Mucosa of rectum (tissue), 2 donors: ENCODE data around the gene BATF3.
"Not testable (repeated sequence)": the region's sequence is repeated elsewhere in the genome, so short reads cannot be mapped to it uniquely, and the experiment has no call there.

ENCODE experiments used
- H3K27ac ChIP-seq, 2 donors: one replicate each; pipeline ENCODE4 v1.7.0; 2013; ENCODE audit warnings: inconsistent platforms in 2 of 2, low read depth in 2 of 2, low read length in 2 of 2
- H3K27me3 ChIP-seq, 2 donors: one replicate each; pipeline ENCODE4 v1.7.0; 2013; ENCODE audit warnings: low read length in 2 of 2; ENCODE audit not compliant: control insufficient read depth in 2 of 2, insufficient read depth in 2 of 2
- H3K36me3 ChIP-seq, 2 donors: one replicate each; pipeline ENCODE4 v1.7.0; 2013; ENCODE audit warnings: low read length in 2 of 2; ENCODE audit not compliant: control insufficient read depth in 2 of 2, insufficient read depth in 2 of 2
- H3K4me1 ChIP-seq, 2 donors: one replicate each; pipeline ENCODE4 v1.7.0; 2013; ENCODE audit warnings: low read length in 2 of 2, mild to moderate bottlenecking in 1 of 2; ENCODE audit not compliant: control insufficient read depth in 2 of 2, insufficient read depth in 2 of 2
- H3K4me3 ChIP-seq, 2 donors: one replicate each; pipeline ENCODE4 v1.7.0; 2013; ENCODE audit warnings: low read length in 2 of 2
- H3K9ac ChIP-seq, 2 donors: one replicate each; pipeline ENCODE4 v1.7.0; 2013; ENCODE audit warnings: low read length in 2 of 2, low read depth in 1 of 2, mild to moderate bottlenecking in 1 of 2
- H3K9me3 ChIP-seq, 2 donors: one replicate each; pipeline ENCODE4 v1.7.0; 2013; ENCODE audit warnings: low read length in 2 of 2; ENCODE audit not compliant: control insufficient read depth in 2 of 2
- donor health status: healthy.
- donor health status: Normal muscosa, but diverticular disease.

The BATF3 gene

GRCh38 chr1:212647004-212647403 is 52.6 kb downstream of the BATF3 start:
- peaks cover 0 to 3% of the 10 kb centered on the region in 2 donors for H3K4me1 ChIP-seq
- no peaks in the 10 kb centered on the region for H3K9me3 ChIP-seq
- no peaks in the 10 kb centered on the region for H3K27me3 ChIP-seq
- no peak overlapping the region for H3K9ac ChIP-seq
- no peaks in the 10 kb centered on the region for H3K36me3 ChIP-seq
- no peak overlapping the region for H3K27ac ChIP-seq
- H3K4me3 ChIP-seq = no peak overlapping the region

- no peak overlapping the region for H3K4me3 ChIP-seq
- H3K36me3 ChIP-seq = no peaks in the 10 kb centered on the region
- H3K27ac ChIP-seq = no peak overlapping the region
These were observed 53.1 kb downstream of the BATF3 start for GRCh38 chr1:212646588-212646987.

GRCh38 chr1:212645546-212646543 is 53.8 kb downstream of the BATF3 start:
- H3K4me3 ChIP-seq = no peak overlapping the region
- no peaks in the 10 kb centered on the region for H3K36me3 ChIP-seq
- no peaks in the 10 kb centered on the region for H3K27me3 ChIP-seq
- H3K9ac ChIP-seq = no peak overlapping the region
- H3K9me3 ChIP-seq = no peaks in the 10 kb centered on the region
- no peak overlapping the region for H3K27ac ChIP-seq
- H3K4me1 ChIP-seq = peaks cover 0 to 3% of the 10 kb centered on the region in 2 donors

More at GRCh38 chr1:212646588-212646987, 53.1 kb downstream of the BATF3 start:
- peaks cover 0 to 3% of the 10 kb centered on the region in 2 donors for H3K4me1 ChIP-seq
- no peak overlapping the region for H3K9ac ChIP-seq
- H3K9me3 ChIP-seq = no peaks in the 10 kb centered on the region
- no peaks in the 10 kb centered on the region for H3K27me3 ChIP-seq

DNA sequence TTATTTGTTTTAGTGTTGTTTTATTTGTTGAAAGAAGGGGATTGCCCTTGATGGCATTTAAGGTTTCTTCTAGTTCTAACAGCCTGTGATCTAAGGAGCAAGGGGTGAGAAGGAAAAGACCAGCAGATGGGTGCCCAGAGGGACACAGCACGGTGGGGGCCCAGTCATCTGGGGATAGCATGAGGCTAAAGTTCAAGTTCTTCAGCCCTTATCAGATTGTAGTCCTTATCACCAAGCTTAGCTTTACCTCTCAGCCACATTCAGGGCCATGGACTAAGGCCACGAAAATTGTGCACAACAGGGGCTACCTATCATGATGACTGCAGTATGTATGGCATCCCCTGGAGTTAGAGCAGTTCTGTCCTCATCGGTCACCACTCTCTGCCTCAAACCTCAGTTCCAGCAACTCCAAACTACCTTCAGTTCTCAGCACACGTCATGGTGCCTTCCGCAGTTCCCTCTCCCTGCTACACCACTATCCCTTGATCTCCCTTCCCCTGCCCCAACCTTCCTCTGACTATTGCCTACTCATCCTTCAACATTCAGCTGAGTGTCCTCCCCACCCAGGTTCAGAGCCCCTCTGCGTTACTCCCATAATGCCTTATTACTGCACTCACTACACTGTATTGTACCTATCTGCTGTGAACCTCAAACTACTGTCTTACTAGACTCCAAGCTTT is 54.6 kb downstream of the BATF3 start:
- Histone ChIP-seq H3K9me3 (peaks cover 0 to 3% of the 10 kb centered on the region in 2 donors), H3K4me1 (peaks cover 0 to 3% of the 10 kb centered on the region in 2 donors), H3K27ac (no peak overlapping the region), H3K4me3 (no peak overlapping the region), H3K36me3 (no peaks in the 10 kb centered on the region), H3K27me3 (no peaks in the 10 kb centered on the region), H3K9ac (no peak overlapping the region)

DNA sequence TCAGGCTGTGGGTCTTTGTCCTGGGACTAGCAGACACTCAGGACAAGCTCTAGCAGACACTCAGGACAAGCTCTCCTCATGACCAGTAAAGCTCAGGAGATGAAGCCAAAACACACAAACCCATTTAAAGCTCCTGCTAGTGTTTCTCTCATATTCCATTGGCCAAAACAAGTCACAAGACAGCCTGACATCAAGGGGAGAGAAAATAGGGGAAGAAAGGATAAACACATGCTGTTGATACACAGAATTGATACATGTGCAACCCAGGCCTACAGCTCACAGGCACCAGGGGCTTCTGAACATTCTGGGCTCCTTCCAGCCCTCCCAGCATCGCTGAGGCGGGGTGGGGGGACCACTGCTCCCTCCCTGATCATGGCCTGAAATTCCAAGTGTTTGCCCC is 55.8 kb downstream of the BATF3 start:
- H3K4me3 ChIP-seq = no peak overlapping the region

GRCh38 chr1:212641956-212642355 is 57.7 kb downstream of the BATF3 start:
- H3K27ac ChIP-seq = no peak overlapping the region
- H3K9me3 ChIP-seq = peaks cover 0 to 3% of the 10 kb centered on the region in 2 donors
- no peak overlapping the region for H3K9ac ChIP-seq
- no peaks in the 10 kb centered on the region for H3K36me3 ChIP-seq
- H3K4me3 ChIP-seq = no peak overlapping the region
- no peaks in the 10 kb centered on the region for H3K27me3 ChIP-seq
- peaks cover 3 to 5% of the 10 kb centered on the region in 2 donors for H3K4me1 ChIP-seq

More for the DNA sequence above, 55.8 kb downstream of the BATF3 start:
- Histone ChIP-seq H3K27me3 (no peaks in the 10 kb centered on the region), H3K9ac (no peak overlapping the region), H3K9me3 (peaks cover 0 to 3% of the 10 kb centered on the region in 2 donors), H3K27ac (no peak overlapping the region), H3K36me3 (no peaks in the 10 kb centered on the region), H3K4me1 (peaks cover 0 to 3% of the 10 kb centered on the region in 2 donors)

DNA sequence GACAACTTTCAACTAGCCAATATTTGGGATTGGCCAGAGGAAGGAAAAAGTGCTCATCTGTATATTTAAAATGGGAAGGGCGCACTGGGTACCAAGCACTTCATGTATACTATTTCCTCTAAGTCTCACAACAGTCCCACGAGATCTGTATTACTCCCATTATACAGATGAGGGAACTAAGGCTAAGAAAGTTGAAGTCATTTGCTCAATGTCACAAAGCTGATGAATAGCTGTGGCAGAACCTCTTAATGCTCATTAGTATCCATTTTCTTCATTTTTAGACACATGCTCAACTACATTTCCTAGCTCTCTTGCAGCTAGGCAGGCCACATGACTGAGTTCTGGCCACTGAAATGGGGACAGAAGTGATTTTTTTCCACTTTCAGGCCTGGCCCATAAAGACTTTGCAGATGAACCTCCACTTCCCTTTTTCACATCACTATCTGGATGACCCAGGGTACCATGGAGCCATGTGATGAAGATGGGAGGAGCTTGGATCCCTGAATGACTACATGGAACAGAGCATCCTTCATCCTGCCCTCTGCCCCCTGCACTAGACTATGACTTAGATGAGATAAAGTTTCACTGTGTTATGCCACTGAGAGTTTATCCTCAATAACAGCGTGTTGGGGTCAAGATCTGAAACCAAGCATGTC is 59.3 kb downstream of the BATF3 start:
- no peak overlapping the region for H3K27ac ChIP-seq
- no peak overlapping the region for H3K9ac ChIP-seq
- no peak overlapping the region for H3K4me3 ChIP-seq
- peaks cover 5% of the 10 kb centered on the region in 2 donors for H3K4me1 ChIP-seq
- H3K9me3 ChIP-seq = peaks cover 0 to 3% of the 10 kb centered on the region in 2 donors
- H3K27me3 ChIP-seq = no peaks in the 10 kb centered on the region
- no peaks in the 10 kb centered on the region for H3K36me3 ChIP-seq

GRCh38 chr1:212639524-212639923 is 60.1 kb downstream of the BATF3 start:
- H3K4me1 ChIP-seq, H3K36me3 ChIP-seq, H3K4me3 ChIP-seq, H3K9me3 ChIP-seq, H3K27ac ChIP-seq, H3K9ac ChIP-seq, H3K27me3 ChIP-seq: not testable (repeated sequence)

DNA sequence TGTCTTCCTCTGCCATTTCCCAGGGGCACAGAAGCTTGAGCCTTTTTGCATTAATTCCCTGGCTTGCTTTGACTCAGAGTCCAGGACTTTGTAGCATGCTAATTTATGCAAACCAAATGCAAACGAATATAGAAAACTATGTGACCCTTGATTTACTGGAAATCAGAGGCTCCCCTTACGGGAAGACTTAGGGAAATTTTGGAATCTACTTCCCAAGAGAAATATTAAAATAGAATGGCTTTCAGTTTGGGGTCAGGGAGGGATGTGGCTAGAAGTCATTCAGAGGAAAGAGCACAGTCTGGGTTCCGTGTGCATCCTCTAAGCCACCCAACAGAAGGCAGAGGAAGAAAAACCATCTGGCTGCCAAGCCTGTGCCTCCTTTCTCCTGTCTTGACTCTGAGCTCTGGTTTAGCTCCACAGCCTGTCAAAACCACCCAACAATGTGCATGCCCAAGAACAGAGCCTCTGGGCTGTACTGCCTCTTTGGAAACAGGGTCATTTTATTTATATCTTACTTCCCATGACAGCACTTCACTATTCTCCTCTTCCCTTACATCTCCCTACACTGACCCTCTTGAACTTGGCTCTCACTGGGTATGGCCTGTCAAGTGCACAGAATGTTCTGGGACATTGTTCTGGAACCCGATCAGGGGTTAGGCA is 61.0 kb downstream of the BATF3 start:
- Histone ChIP-seq H3K4me3 (no peak overlapping the region), H3K4me1 (peaks cover 5% of the 10 kb centered on the region in 2 donors), H3K36me3 (no peaks in the 10 kb centered on the region), H3K9ac (no peak overlapping the region), H3K9me3 (peaks cover 0 to 3% of the 10 kb centered on the region in 2 donors), H3K27me3 (no peaks in the 10 kb centered on the region), H3K27ac (no peak overlapping the region)
